ENCODE measurements around the gene AFAP1L2. TPM values are rescaled to one million over a fixed set of nuclear protein-coding genes. Genes with fewer than 3 reads are reported as not detected.

AFAP1L2 gene
- total RNA-seq, 1 experiment from 2014 or later: not detected

DNA sequence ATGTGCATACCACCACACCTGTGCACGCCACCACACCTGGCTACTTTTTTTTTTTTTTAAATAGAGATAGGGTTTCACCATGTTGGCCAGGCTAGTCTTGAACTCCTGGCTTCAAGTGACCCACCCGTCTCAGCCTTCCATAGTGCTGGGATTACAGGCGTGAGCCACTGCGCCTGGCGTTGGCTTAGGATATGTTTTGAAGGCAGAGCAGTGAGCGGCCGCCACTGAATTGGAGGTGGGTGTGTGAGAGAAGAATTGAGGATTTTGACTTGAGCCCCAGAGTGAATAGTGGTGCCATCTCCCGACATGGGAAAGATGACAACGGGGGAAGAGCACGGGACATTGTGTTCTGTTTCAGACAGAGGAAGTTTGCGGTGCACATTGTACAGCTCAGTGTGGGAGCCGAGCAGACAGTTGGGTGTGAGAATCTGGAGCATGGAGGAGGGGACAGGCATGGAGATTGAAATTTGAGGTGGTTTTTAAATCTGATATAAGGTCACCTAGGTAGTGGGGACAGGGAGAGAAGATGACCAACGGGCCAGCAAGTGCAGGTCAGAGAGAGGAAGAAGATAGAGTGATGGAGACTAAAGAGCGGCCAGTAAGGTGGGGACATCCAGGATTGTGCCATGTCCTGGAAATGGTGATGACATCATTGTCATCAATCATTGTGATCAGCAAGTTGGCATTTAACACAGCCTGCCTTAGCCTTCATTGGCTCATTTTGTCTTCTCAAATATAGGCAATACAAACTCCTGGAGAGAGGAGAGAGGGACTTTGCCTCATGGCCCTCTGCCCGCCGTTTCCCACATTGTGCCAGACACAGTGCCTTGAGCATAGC is 129.5 kb downstream of the AFAP1L2 start:
- H3K27ac ChIP-seq (ENCODE audit: low read depth, low read length, poor library complexity, severe bottlenecking): no peak overlapping the region
- POLR2A ChIA-PET (ENCODE audit: low non-redundant PET): no interaction called here
- no peak for DNase-seq (ENCODE audit: low spot score)
- CTCF ChIA-PET: no interaction called here
- BruUV-seq (replicated peaks): no TSS peak
- H3K4me3 ChIP-seq (ENCODE audit: low read depth, low read length, poor library complexity, severe bottlenecking): no peak overlapping the region
- TF ChIP-seq, protein P1, sequence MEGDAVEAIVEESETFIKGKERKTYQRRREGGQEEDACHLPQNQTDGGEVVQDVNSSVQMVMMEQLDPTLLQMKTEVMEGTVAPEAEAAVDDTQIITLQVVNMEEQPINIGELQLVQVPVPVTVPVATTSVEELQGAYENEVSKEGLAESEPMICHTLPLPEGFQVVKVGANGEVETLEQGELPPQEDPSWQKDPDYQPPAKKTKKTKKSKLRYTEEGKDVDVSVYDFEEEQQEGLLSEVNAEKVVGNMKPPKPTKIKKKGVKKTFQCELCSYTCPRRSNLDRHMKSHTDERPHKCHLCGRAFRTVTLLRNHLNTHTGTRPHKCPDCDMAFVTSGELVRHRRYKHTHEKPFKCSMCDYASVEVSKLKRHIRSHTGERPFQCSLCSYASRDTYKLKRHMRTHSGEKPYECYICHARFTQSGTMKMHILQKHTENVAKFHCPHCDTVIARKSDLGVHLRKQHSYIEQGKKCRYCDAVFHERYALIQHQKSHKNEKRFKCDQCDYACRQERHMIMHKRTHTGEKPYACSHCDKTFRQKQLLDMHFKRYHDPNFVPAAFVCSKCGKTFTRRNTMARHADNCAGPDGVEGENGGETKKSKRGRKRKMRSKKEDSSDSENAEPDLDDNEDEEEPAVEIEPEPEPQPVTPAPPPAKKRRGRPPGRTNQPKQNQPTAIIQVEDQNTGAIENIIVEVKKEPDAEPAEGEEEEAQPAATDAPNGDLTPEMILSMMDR (conservative IDR thresholded peaks at IDR 0.05; ENCODE audit: low read depth, low read length): no peak
- no peak for TF ChIP-seq EZH2 (IDR thresholded peaks at IDR 0.05; ENCODE audit: borderline replicate concordance, low read depth, low read length, poor library complexity, severe bottlenecking)
- no peaks in the 10 kb centered on the region for H3K4me1 ChIP-seq (ENCODE audit: insufficient read depth, low read length, poor library complexity, severe bottlenecking)
- no peaks in the 10 kb centered on the region for H3K36me3 ChIP-seq (ENCODE audit: insufficient read depth, low read length, poor library complexity, severe bottlenecking)
- peaks cover 8% of the 10 kb centered on the region for H3K27me3 ChIP-seq (replicated peaks; ENCODE audit: insufficient read depth, low read depth, low read length, poor library complexity)
- H3K9me3 ChIP-seq (ENCODE audit: low read depth, low read length, poor library complexity, severe bottlenecking): no peaks in the 10 kb centered on the region
- intact Hi-C loops (cut with micrococcal nuclease; ENCODE audit: unreplicated experiment): no loop called here

- no peaks in the 10 kb centered on the region for H3K4me1 ChIP-seq (ENCODE audit: insufficient read depth, low read length, poor library complexity, severe bottlenecking)
- no peaks in the 10 kb centered on the region for H3K9me3 ChIP-seq (ENCODE audit: low read depth, low read length, poor library complexity, severe bottlenecking)
- no peaks in the 10 kb centered on the region for H3K36me3 ChIP-seq (ENCODE audit: insufficient read depth, low read length, poor library complexity, severe bottlenecking)
- no peak for DNase-seq (ENCODE audit: low spot score)
- no TSS peak for BruUV-seq (replicated peaks)
- intact Hi-C loops (cut with micrococcal nuclease; ENCODE audit: unreplicated experiment): no loop called here
- H3K4me3 ChIP-seq (ENCODE audit: low read depth, low read length, poor library complexity, severe bottlenecking): no peak overlapping the region
- ChIA-PET CTCF (no interaction called here), POLR2A (ENCODE audit: low non-redundant PET) (no interaction called here)
- TF ChIP-seq, protein P1 (conservative IDR thresholded peaks at IDR 0.05; ENCODE audit: low read depth, low read length): no peak
- no peak for TF ChIP-seq EZH2 (IDR thresholded peaks at IDR 0.05; ENCODE audit: borderline replicate concordance, low read depth, low read length, poor library complexity, severe bottlenecking)
- no peak overlapping the region for H3K27ac ChIP-seq (ENCODE audit: low read depth, low read length, poor library complexity, severe bottlenecking)
- peaks cover 8% of the 10 kb centered on the region for H3K27me3 ChIP-seq (replicated peaks; ENCODE audit: insufficient read depth, low read depth, low read length, poor library complexity)
Observed at GRCh38 chr10:114273910-114274309, 130.4 kb downstream of the AFAP1L2 start.

DNA sequence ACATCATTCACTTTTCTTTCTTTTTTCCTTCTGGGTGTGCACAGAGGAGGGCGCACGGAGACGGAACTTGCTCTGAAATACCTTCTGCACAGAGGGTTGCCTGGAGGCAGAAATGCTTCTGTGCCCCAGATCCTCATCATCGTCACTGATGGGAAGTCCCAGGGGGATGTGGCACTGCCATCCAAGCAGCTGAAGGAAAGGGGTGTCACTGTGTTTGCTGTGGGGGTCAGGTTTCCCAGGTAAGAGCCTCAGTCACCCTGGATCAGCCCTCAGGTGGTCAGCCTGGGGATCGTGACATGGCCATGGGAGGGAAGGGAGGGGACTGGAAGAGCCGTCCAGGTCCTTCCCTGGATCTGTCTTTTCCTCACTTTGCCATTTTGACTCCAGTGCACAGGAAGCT is 131.6 kb downstream of the AFAP1L2 start:
- DNase-seq (ENCODE audit: low spot score): no peak
- Histone ChIP-seq H3K36me3 (ENCODE audit: insufficient read depth, low read length, poor library complexity, severe bottlenecking) (no peaks in the 10 kb centered on the region), H3K27ac (ENCODE audit: low read depth, low read length, poor library complexity, severe bottlenecking) (no peak overlapping the region), H3K9me3 (ENCODE audit: low read depth, low read length, poor library complexity, severe bottlenecking) (no peaks in the 10 kb centered on the region), H3K4me3 (ENCODE audit: low read depth, low read length, poor library complexity, severe bottlenecking) (no peak overlapping the region), H3K27me3 (replicated peaks; ENCODE audit: insufficient read depth, low read depth, low read length, poor library complexity) (peaks cover 8% of the 10 kb centered on the region), H3K4me1 (ENCODE audit: insufficient read depth, low read length, poor library complexity, severe bottlenecking) (no peaks in the 10 kb centered on the region)
- ChIA-PET CTCF (interaction anchor here (0.6 kb wide), 1 partner anchor 155 kb away, joined by 5 read pairs; no protein-coding TSS in a partner anchor), POLR2A (ENCODE audit: low non-redundant PET) (no interaction called here)
- no TSS peak for BruUV-seq (replicated peaks)
- TF ChIP-seq EZH2 (IDR thresholded peaks at IDR 0.05; ENCODE audit: borderline replicate concordance, low read depth, low read length, poor library complexity, severe bottlenecking): no peak
- TF ChIP-seq, protein P1 (conservative IDR thresholded peaks at IDR 0.05; ENCODE audit: low read depth, low read length): no peak
- intact Hi-C loops (cut with micrococcal nuclease; ENCODE audit: unreplicated experiment): no loop called here

Data from A673 (cell line).